ENCODE results near the gene SH3YL1. TPM values are rescaled to one million over a fixed set of nuclear protein-coding genes. Genes with fewer than 3 reads are reported as not detected.

The SH3YL1 gene
- total and polyA plus RNA-seq, 9 donors, result 35.3 to 117 (median 53.1) TPM

DNA sequence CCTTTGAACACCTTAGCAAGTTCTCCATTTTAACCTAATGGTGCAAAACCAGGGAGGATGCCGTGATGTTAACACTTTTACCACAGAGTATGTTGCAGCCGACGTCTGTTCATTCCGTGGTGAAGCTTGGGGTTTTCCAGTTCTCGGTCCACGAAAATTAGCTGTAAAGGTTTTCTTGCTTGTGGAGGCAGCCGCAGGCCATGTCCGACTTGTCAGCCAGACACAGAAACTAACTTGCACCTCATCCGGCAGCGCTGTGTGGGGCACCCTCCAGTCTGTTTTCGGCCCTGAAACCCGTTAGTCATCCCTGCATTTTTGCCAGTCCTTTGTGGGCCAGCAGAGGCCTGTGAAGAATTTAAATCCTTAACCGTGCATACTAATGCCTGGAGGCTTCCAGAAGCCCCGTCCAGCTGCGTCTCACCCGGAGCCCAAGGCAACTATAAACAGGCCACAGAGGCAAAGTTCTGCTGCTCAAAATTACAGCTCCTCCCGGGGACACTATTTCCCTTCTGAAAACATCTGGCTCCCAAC is 70.6 kb downstream of the SH3YL1 start:
- H3K27me3 ChIP-seq, result no peaks in the 10 kb centered on the region
- no peak overlapping the region for H3K4me3 ChIP-seq
- peak in 1 of 5 donors; percentile 35 for DNase-seq
- no peaks in the 10 kb centered on the region for H3K9me3 ChIP-seq
- peaks cover 2% of the 10 kb centered on the region for H3K4me1 ChIP-seq (ENCODE audit: insufficient read depth)
- intact Hi-C loops (cut with DNase I), result no loop called here
- H3K27ac ChIP-seq, result peak overlapping the region in 1 of 2 donors; percentile 32
- no peaks in the 10 kb centered on the region for H3K36me3 ChIP-seq
- WGBS, 3 donors, result 52 to 79% (median 65%) methylated on average over 17 of the region's 17 CpGs
- TF ChIP-seq POLR2A (IDR thresholded peaks at IDR 0.05), result no peak
- TF ChIP-seq, protein P1, sequence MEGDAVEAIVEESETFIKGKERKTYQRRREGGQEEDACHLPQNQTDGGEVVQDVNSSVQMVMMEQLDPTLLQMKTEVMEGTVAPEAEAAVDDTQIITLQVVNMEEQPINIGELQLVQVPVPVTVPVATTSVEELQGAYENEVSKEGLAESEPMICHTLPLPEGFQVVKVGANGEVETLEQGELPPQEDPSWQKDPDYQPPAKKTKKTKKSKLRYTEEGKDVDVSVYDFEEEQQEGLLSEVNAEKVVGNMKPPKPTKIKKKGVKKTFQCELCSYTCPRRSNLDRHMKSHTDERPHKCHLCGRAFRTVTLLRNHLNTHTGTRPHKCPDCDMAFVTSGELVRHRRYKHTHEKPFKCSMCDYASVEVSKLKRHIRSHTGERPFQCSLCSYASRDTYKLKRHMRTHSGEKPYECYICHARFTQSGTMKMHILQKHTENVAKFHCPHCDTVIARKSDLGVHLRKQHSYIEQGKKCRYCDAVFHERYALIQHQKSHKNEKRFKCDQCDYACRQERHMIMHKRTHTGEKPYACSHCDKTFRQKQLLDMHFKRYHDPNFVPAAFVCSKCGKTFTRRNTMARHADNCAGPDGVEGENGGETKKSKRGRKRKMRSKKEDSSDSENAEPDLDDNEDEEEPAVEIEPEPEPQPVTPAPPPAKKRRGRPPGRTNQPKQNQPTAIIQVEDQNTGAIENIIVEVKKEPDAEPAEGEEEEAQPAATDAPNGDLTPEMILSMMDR (IDR thresholded peaks at IDR 0.05), result no peak
- no peak for TF ChIP-seq EP300 (IDR thresholded peaks at IDR 0.05)

DNA sequence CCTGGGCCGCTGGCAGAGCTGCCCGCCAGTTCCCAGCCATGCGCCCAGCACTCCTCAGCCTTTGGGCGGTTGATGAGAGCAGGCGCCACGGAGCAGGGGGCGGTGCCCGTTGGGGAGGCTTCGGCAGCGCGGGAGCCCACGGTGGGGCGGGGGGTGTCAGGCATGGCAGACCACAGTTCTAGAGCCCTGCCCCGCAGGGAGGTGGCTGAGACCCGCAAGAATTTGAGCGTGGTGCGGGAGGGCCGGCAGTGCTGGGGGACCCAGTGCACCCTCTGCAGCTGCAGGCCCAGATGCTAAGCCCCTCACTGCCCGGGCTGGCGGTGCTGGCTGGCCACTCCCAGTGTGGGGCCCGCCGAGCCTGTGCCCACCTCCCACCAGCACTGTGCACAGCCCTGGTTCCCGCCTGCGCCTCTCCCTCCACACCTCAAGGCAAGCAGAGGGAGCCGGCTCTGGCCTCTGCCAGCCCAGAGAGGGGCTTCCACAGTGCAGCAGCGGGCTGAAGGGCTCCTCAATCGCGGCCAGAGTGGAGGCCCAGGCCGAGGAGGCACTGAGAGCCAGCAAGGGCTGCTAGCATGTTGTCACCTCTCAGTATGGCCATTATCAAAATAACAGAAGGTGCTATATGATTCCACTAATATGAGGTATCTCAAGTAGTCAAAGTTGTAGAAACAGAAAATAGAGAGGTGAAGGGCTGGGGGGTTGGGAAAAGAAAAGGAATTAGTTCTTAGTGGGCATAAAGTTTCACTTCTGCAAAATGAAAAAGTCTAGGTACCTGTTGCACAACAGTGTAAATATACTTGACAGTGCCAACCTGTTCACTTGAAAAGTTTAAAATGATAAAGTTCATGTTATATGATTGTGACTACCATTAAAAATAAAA is 72.3 kb downstream of the SH3YL1 start:
- Histone ChIP-seq H3K9me3 (no peaks in the 10 kb centered on the region), H3K27me3 (no peaks in the 10 kb centered on the region), H3K36me3 (no peaks in the 10 kb centered on the region), H3K4me1 (ENCODE audit: insufficient read depth) (peaks cover 2% of the 10 kb centered on the region), H3K27ac (no peak overlapping the region), H3K4me3 (no peak overlapping the region)
- no peak for DNase-seq
- WGBS, 3 donors, result 86 to 92% (median 89%) methylated on average over 28 to 29 of the region's 29 CpGs
- no peak for TF ChIP-seq EP300 (IDR thresholded peaks at IDR 0.05)
- TF ChIP-seq POLR2A (IDR thresholded peaks at IDR 0.05), result no peak
- TF ChIP-seq, protein P1 (IDR thresholded peaks at IDR 0.05), result no peak
- intact Hi-C loops (cut with DNase I), result no loop called here

DNA sequence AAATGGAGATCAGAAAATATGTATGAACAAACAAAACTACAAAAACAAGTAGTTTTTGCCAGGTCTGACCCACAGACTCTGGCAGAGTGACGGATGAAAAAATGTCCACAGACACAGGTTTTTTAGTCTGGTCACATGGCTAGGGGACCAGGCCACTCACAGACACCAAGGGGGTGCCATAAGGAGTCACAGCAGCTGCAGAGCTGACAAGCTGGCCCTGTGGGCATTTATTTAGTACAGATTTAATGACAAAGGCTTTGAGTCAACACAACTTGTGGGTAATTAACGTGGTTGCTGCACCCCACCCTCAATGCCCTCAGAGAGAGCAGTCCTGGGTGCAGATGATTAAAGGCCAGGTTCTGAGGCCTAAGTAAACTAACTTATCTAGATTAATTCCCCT is 76.0 kb downstream of the SH3YL1 start:
- TF ChIP-seq, protein P1 (IDR thresholded peaks at IDR 0.05), result no peak
- TF ChIP-seq EP300 (IDR thresholded peaks at IDR 0.05) (no peak), POLR2A (IDR thresholded peaks at IDR 0.05) (no peak)
- Histone ChIP-seq H3K27me3 (no peaks in the 10 kb centered on the region), H3K9me3 (no peaks in the 10 kb centered on the region), H3K36me3 (no peaks in the 10 kb centered on the region), H3K4me1 (ENCODE audit: insufficient read depth) (no peaks in the 10 kb centered on the region), H3K27ac (no peak overlapping the region), H3K4me3 (no peak overlapping the region)
- WGBS, 3 donors, result 83 to 87% (median 86%) methylated on average over 2 of the region's 2 CpGs
- intact Hi-C loops (cut with DNase I), result no loop called here
- DNase-seq, result no peak

DNA sequence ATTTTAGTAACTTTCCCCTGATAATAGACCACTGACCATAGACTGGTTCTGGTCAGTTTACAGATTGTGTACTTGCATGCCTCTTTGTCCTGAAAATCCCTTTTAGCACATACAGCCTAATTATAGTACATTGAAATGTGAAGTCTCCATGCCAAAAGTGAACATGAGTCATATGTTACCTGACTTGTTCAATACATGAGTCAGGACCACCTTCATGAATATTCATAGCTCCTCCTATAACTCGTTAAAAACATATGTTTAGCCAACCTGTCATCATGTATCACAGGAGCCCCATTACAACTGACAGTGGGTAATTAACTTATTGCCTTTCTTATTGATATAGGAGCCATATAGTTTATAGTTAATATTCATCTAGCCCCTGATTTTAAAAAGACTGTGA is 78.6 kb downstream of the SH3YL1 start:
- no peak overlapping the region for H3K4me3 ChIP-seq
- no peaks in the 10 kb centered on the region for H3K27me3 ChIP-seq
- TF ChIP-seq EP300 (IDR thresholded peaks at IDR 0.05) (no peak), POLR2A (IDR thresholded peaks at IDR 0.05) (no peak)
- TF ChIP-seq, protein P1 (IDR thresholded peaks at IDR 0.05), result no peak
- no peak for DNase-seq
- no peaks in the 10 kb centered on the region for H3K36me3 ChIP-seq
- peaks cover 1% of the 10 kb centered on the region for H3K4me1 ChIP-seq (ENCODE audit: insufficient read depth)
- 48 to 81% (median 73%) methylated on average over 1 of the region's 1 CpG for WGBS, 3 donors
- intact Hi-C loops (cut with DNase I), result no loop called here
- H3K27ac ChIP-seq, result no peak overlapping the region
- no peaks in the 10 kb centered on the region for H3K9me3 ChIP-seq

Measured in ovary (tissue), 9 donors.